Neural progenitor cell (in vitro differentiated cells): ENCODE results near the gene USP33. TPM values are rescaled to one million over a fixed set of nuclear protein-coding genes. Genes with fewer than 3 reads are reported as not detected.
A peak's percentile ranks its signal among the peaks of the same experiment; 100 is the strongest.

Experiments
- DNase-seq: peaks from one replicate; pipeline ENCODE4 v3.0.0-alpha.2; 2016; ENCODE audit warnings: low spot score
- H2AFZ ChIP-seq: fragments of 200-600 bp; sonication (generic); replicated peaks from 2 replicates; pipeline ENCODE4 v1.6.1; 2016; ENCODE audit warnings: antibody characterized with exemption
- H3F3A ChIP-seq: fragments of 200-600 bp; sonication (generic); 2 replicates; pipeline ENCODE4 v1.6.1; 2016; ENCODE audit warnings: antibody characterized with exemption, low read depth
- H3K27ac ChIP-seq: fragments of 200-600 bp; sonication (generic); 2 replicates; pipeline ENCODE4 v1.5.1; 2016; ENCODE audit warnings: mild to moderate bottlenecking
- H3K27me3 ChIP-seq: fragments of 200-600 bp; sonication (generic); 2 replicates; pipeline ENCODE4 v1.6.1; 2016; ENCODE audit warnings: mild to moderate bottlenecking, moderate library complexity
- H3K36me3 ChIP-seq: fragments of 200-600 bp; sonication (generic); 2 replicates; pipeline ENCODE4 v1.5.1; 2016
- H3K4me1 ChIP-seq: fragments of 200-600 bp; sonication (generic); 2 replicates; pipeline ENCODE4 v1.6.1; 2016; ENCODE audit warnings: mixed run types
- H3K4me2 ChIP-seq: fragments of 200-600 bp; sonication (generic); 2 replicates; pipeline ENCODE4 v1.6.1; 2016
- H3K4me3 ChIP-seq: fragments of 200-600 bp; sonication (generic); 2 replicates; pipeline ENCODE4 v1.5.1; 2016
- H3K79me2 ChIP-seq: fragments of 200-600 bp; sonication (generic); 2 replicates; pipeline ENCODE4 v1.6.1; 2016; ENCODE audit warnings: low read depth
- H3K9ac ChIP-seq: fragments of 200-600 bp; sonication (generic); 2 replicates; pipeline ENCODE4 v1.6.1; 2016
- H3K9me3 ChIP-seq: fragments of 200-600 bp; sonication (generic); 2 replicates; pipeline ENCODE4 v1.5.1; 2016; ENCODE audit warnings: low read depth
- H4K20me1 ChIP-seq: fragments of 200-600 bp; sonication (generic); 2 replicates; pipeline ENCODE4 v1.6.1; 2016; ENCODE audit warnings: low read depth
- H3K27ac Mint-ChIP-seq: 3 replicates; pipeline ENCODE4 v1.8.0; 2021; ENCODE audit warnings: mixed read lengths
- H3K27me3 Mint-ChIP-seq: 2 replicates; pipeline ENCODE4 v1.8.0; 2022; ENCODE audit warnings: low read depth, mild to moderate bottlenecking, inconsistent platforms, moderate library complexity, mixed read lengths; ENCODE audit not compliant: insufficient read depth
- H3K36me3 Mint-ChIP-seq: 3 replicates; pipeline ENCODE4 v1.8.0; 2021; ENCODE audit warnings: mixed read lengths
- H3K4me1 Mint-ChIP-seq: 3 replicates; pipeline ENCODE4 v1.8.0; 2021; ENCODE audit warnings: mixed read lengths
- H3K4me3 Mint-ChIP-seq: 3 replicates; pipeline ENCODE4 v1.8.0; 2021; ENCODE audit warnings: mild to moderate bottlenecking, moderate library complexity, mixed read lengths
- H3K9me3 Mint-ChIP-seq: 3 replicates; pipeline ENCODE4 v1.8.0; 2020; ENCODE audit warnings: mixed read lengths
- CTCF ChIP-seq: fragments of 200-600 bp; sonication (generic); IDR thresholded peaks from 2 replicates; pipeline ENCODE4 v1.5.1; 2017; ENCODE audit warnings: antibody characterized with exemption, mild to moderate bottlenecking
- EZH2 ChIP-seq: fragments of 200-600 bp; sonication (generic); IDR thresholded peaks from 2 replicates; pipeline ENCODE4 v1.6.1; 2017; ENCODE audit warnings: antibody characterized with exemption, mild to moderate bottlenecking, moderate library complexity
- EZH2phosphoT487 ChIP-seq: fragments of 200-600 bp; sonication (generic); IDR thresholded peaks from 2 replicates; pipeline ENCODE4 v1.6.1; 2017; ENCODE audit warnings: antibody characterized with exemption
- total RNA-seq: library from RNA; depleted of rRNA; stranded (reverse); fragments of >200 nt; gene quantifications from 2 replicates; pipeline ENCODE4 v1.2.3, GENCODE V29; 2015; ENCODE audit warnings: low replicate concordance

USP33 gene
- total RNA-seq, 1 donor from 2014 or later, result 132 TPM

GRCh38 chr1:77697441-77697840 is 62.2 kb downstream of the USP33 start:
- TF ChIP-seq CTCF, result no peak
- no peak for TF ChIP-seq EZH2
- peaks cover 2% of the 10 kb centered on the region for H3K27me3 Mint-ChIP-seq

GRCh38 chr1:77688939-77689338 is 70.7 kb downstream of the USP33 start:
- no peak overlapping the region for H3K27ac Mint-ChIP-seq
- peaks cover 15% of the 10 kb centered on the region for H3K79me2 ChIP-seq

More at GRCh38 chr1:77697441-77697840, 62.2 kb downstream of the USP33 start:
- no peak overlapping the region for H3K9ac ChIP-seq
- H4K20me1 ChIP-seq, result no peaks in the 10 kb centered on the region
- peaks cover 10% of the 10 kb centered on the region for H3K36me3 Mint-ChIP-seq
- no peaks in the 10 kb centered on the region for H3F3A ChIP-seq
- no peak for DNase-seq
- no peaks in the 10 kb centered on the region for H3K79me2 ChIP-seq
- H3K4me1 ChIP-seq, result no peaks in the 10 kb centered on the region
- no peaks in the 10 kb centered on the region for H3K27me3 ChIP-seq
- H3K27ac Mint-ChIP-seq, result no peak overlapping the region
- no peaks in the 10 kb centered on the region for H3K4me1 Mint-ChIP-seq
- H3K27ac ChIP-seq, result no peak overlapping the region
- H3K4me3 ChIP-seq, result no peak overlapping the region
- no peak overlapping the region for H3K4me3 Mint-ChIP-seq
- no peaks in the 10 kb centered on the region for H3K9me3 ChIP-seq
- H3K36me3 ChIP-seq, result no peaks in the 10 kb centered on the region
- peaks cover 2% of the 10 kb centered on the region for H3K9me3 Mint-ChIP-seq
- no peak overlapping the region for H2AFZ ChIP-seq
- H3K4me2 ChIP-seq, result no peak overlapping the region

GRCh38 chr1:77687519-77687906 is 72.1 kb downstream of the USP33 start:
- TF ChIP-seq EZH2, result no peak
- TF ChIP-seq EZH2phosphoT487, result no peak
- peak; percentile 54 for TF ChIP-seq CTCF
- Histone ChIP-seq H3K9me3 (no peaks in the 10 kb centered on the region), H3K79me2 (peaks cover 16% of the 10 kb centered on the region), H2AFZ (peak overlapping the region; percentile 78), H4K20me1 (no peaks in the 10 kb centered on the region), H3F3A (peaks cover 26% of the 10 kb centered on the region), H3K36me3 (no peaks in the 10 kb centered on the region), H3K4me3 (peak overlapping the region; percentile 36), H3K9ac (no peak overlapping the region), H3K4me2 (peak overlapping the region; percentile 51), H3K27ac (no peak overlapping the region), H3K27me3 (no peaks in the 10 kb centered on the region), H3K4me1 (peaks cover 8% of the 10 kb centered on the region)
- Mint-ChIP-seq H3K36me3 (peaks cover 13% of the 10 kb centered on the region), H3K9me3 (no peaks in the 10 kb centered on the region), H3K27ac (no peak overlapping the region), H3K27me3 (peaks cover 7% of the 10 kb centered on the region), H3K4me1 (peaks cover 20% of the 10 kb centered on the region), H3K4me3 (no peak overlapping the region)
- peak; percentile 86 for DNase-seq

More at GRCh38 chr1:77688939-77689338, 70.7 kb downstream of the USP33 start:
- Histone ChIP-seq H3K9me3 (no peaks in the 10 kb centered on the region), H3K4me1 (peaks cover 7% of the 10 kb centered on the region), H3K36me3 (no peaks in the 10 kb centered on the region), H4K20me1 (no peaks in the 10 kb centered on the region), H3K4me3 (no peak overlapping the region), H2AFZ (no peak overlapping the region), H3K27me3 (no peaks in the 10 kb centered on the region), H3K9ac (no peak overlapping the region), H3K27ac (no peak overlapping the region), H3K4me2 (no peak overlapping the region), H3F3A (peaks cover 13% of the 10 kb centered on the region)
- H3K4me1 Mint-ChIP-seq, result peaks cover 17% of the 10 kb centered on the region
- no peaks in the 10 kb centered on the region for H3K9me3 Mint-ChIP-seq
- no peak for DNase-seq
- H3K27me3 Mint-ChIP-seq, result peaks cover 2% of the 10 kb centered on the region
- H3K36me3 Mint-ChIP-seq, result peaks cover 17% of the 10 kb centered on the region
- H3K4me3 Mint-ChIP-seq, result no peak overlapping the region
- no peak for TF ChIP-seq CTCF
- no peak for TF ChIP-seq EZH2
- TF ChIP-seq EZH2phosphoT487, result no peak
